Left cardiac atrium (tissue), 4 donors: ENCODE measurements around the gene FYCO1. TPM values are rescaled to one million over a fixed set of nuclear protein-coding genes. Genes with fewer than 3 reads are reported as not detected.
A peak's percentile ranks its signal among the peaks of the same experiment; 100 is the strongest.
"Not testable (repeated sequence)": the region's sequence is repeated elsewhere in the genome, so short reads cannot be mapped to it uniquely, and the experiment has no call there.

ENCODE experiments used
- ATAC-seq, 2 donors: fragments of 200-7000 bp; cut with Tn5 transposase; one replicate each; pipeline ENCODE4 v1.9.1; 2020; ENCODE audit warnings: mild to moderate bottlenecking in 2 of 2, moderate library complexity in 2 of 2
- DNase-seq: peaks from one replicate; pipeline ENCODE4 v3.0.0-alpha.2; 2020
- intact Hi-C, 2 donors: fragments of 100-400 bp; cut with DNase I; formaldehyde crosslinking; loops; one replicate each; pipeline versions ENCODE4 v1.14.1 to v1.15.1; 2022 to 2023
- total RNA-seq, 2 donors: library from RNA; stranded (reverse); fragmentation: NEBNext Ultra II Directional; extraction: Animal tissue kit (Norgen Biotek cat#: 25700); gene quantifications; one replicate each; pipeline ENCODE4 v1.2.1, GENCODE V29; 2021
- donor health status: DM: no; HTN: yes; CAD: no.
- donor health status: DM: no; HTN: yes; CAD: no; lungs with severe emphysema.
- donor health status: DM: yes; HTN: yes; CAD: no.
- donor health status: Dilated cardiomyopathy.

Gene FYCO1
- total RNA-seq, 2 donors from 2014 or later: 64.4 to 91.9 TPM

GRCh38 chr3:46013316-46014094, 17.9 kb upstream of the FYCO1 start:
- DNase-seq: no peak
- intact Hi-C loops: no loop called here
- ATAC-seq: no peak

- ATAC-seq: no peak
- intact Hi-C loops: no loop called here
Observed at GRCh38 chr3:46012246-46012645, 16.6 kb upstream of the FYCO1 start.

GRCh38 chr3:46010519-46011113, 15.0 kb upstream of the FYCO1 start:
- intact Hi-C loops: no loop called here
- DNase-seq: no peak
- no peak for ATAC-seq

More at GRCh38 chr3:46012246-46012645, 16.6 kb upstream of the FYCO1 start:
- no peak for DNase-seq

GRCh38 chr3:46008058-46008457, 12.4 kb upstream of the FYCO1 start:
- ATAC-seq (no peak), DNase-seq (no peak)
- intact Hi-C loops: no loop called here

GRCh38 chr3:46007280-46007679, 11.7 kb upstream of the FYCO1 start:
- ATAC-seq (no peak), DNase-seq (no peak)
- intact Hi-C loops: no loop called here

GRCh38 chr3:46006238-46007032, 10.8 kb upstream of the FYCO1 start:
- DNase-seq (no peak), ATAC-seq (peak; percentile 89)
- intact Hi-C loops: no loop called here

GRCh38 chr3:46003706-46004105, 8.1 kb upstream of the FYCO1 start:
- DNase-seq, intact Hi-C loops, ATAC-seq: not testable (repeated sequence)

- ATAC-seq: no peak
- DNase-seq: no peak
- intact Hi-C loops: no loop called here
Observed at GRCh38 chr3:46001178-46001577, 5.6 kb upstream of the FYCO1 start.

- intact Hi-C loops: no loop called here
- no peak for DNase-seq
- no peak for ATAC-seq
Observed at GRCh38 chr3:45997942-45998341, 2.3 kb upstream of the FYCO1 start.

GRCh38 chr3:45997499-45997898, 1.9 kb upstream of the FYCO1 start:
- intact Hi-C loops, DNase-seq, ATAC-seq: not testable (repeated sequence)

GRCh38 chr3:45994419-45995235, 997 bp downstream of the FYCO1 start:
- intact Hi-C loops: no loop called here

GRCh38 chr3:45993421-45994027, 2.1 kb downstream of the FYCO1 start:
- no peak for DNase-seq
- no peak for ATAC-seq
- intact Hi-C loops: no loop called here

More at GRCh38 chr3:45994419-45995235, 997 bp downstream of the FYCO1 start:
- ATAC-seq (peak; percentile 23 to 45), DNase-seq (no peak)

- no peak for ATAC-seq
- no peak for DNase-seq
- intact Hi-C loops: no loop called here
Observed at GRCh38 chr3:45992821-45993221, 2.8 kb downstream of the FYCO1 start.

GRCh38 chr3:45992133-45992729, 3.4 kb downstream of the FYCO1 start:
- intact Hi-C loops: no loop called here
- DNase-seq (no peak), ATAC-seq (peak in 1 of 2 donors; percentile 9)

- DNase-seq (no peak), ATAC-seq (no peak)
- intact Hi-C loops: no loop called here
Observed at GRCh38 chr3:45991341-45991740, 4.3 kb downstream of the FYCO1 start.

- intact Hi-C loops: no loop called here
- DNase-seq: no peak
- no peak for ATAC-seq
Observed at GRCh38 chr3:45990181-45990580, 5.4 kb downstream of the FYCO1 start.

GRCh38 chr3:45988804-45989203, 6.8 kb downstream of the FYCO1 start:
- peak in 1 of 2 donors; percentile 22 for ATAC-seq
- intact Hi-C loops: no loop called here
- no peak for DNase-seq

GRCh38 chr3:45988362-45988761, 7.3 kb downstream of the FYCO1 start:
- intact Hi-C loops: no loop called here

More at GRCh38 chr3:45988362-45988761, 7.3 kb downstream of the FYCO1 start:
- no peak for DNase-seq
- ATAC-seq: no peak
